GM12891 (cell line): ENCODE measurements around the gene NPSR1. TPM values are rescaled to one million over a fixed set of nuclear protein-coding genes. Genes with fewer than 3 reads are reported as not detected.
"Not testable (repeated sequence)": the region's sequence is repeated elsewhere in the genome, so short reads cannot be mapped to it uniquely, and the experiment has no call there.

Experiments
- DNase-seq: peaks from one replicate; pipeline ENCODE4 v3.0.0; 2011; ENCODE audit warnings: low spot score; ENCODE audit not compliant: insufficient read length
- FAIRE-seq: peaks from 2 replicates; lab custom pipeline; 2011; peaks lifted over from hg19 to GRCh38; lab: Jason Lieb, UNC
- PAX5 ChIP-seq: IDR thresholded peaks from 2 replicates; pipeline ENCODE4 v1.6.1; 2011; ENCODE audit warnings: low read length, moderate library complexity, mild to moderate bottlenecking; ENCODE audit not compliant: insufficient read depth, severe bottlenecking
- POLR2A ChIP-seq: IDR thresholded peaks from 2 replicates; pipeline ENCODE4 v1.6.1; 2011; ENCODE audit warnings: low read depth, low read length, control low read depth
- POLR2AphosphoS5 ChIP-seq: IDR thresholded peaks from 2 replicates; pipeline ENCODE4 v1.6.1; 2011; ENCODE audit warnings: low read depth, low read length, control low read depth
- POU2F2 ChIP-seq: IDR thresholded peaks from 2 replicates; pipeline ENCODE4 v1.6.1; 2011; ENCODE audit warnings: low read depth, mild to moderate bottlenecking, control low read depth, low read length, moderate library complexity
- SPI1 ChIP-seq: IDR thresholded peaks from 2 replicates; pipeline ENCODE4 v1.6.1; 2011; ENCODE audit warnings: low read depth, low read length, control low read depth
- TAF1 ChIP-seq: IDR thresholded peaks from 2 replicates; pipeline ENCODE4 v1.6.1; 2011; ENCODE audit warnings: low read depth, low read length, control low read depth
- polyA plus RNA-seq: library from polyadenylated mRNA; unstranded; fragments of >200 nt; gene quantifications from one replicate; pipeline ENCODE4 v1.2.1, GENCODE V29; 2012; ENCODE audit warnings: low read depth, missing spikeins, inconsistent platforms; ENCODE audit not compliant: missing spikeins

NPSR1 gene
- polyA plus RNA-seq = not detected

GRCh38 chr7:34657632-34658268 lies at the start of gene NPSR1:
TSS of gene NPSR1 (plus strand) at chr7:34658218. CDS start at chr7:34658413, 195 bp downstream.
- FAIRE-seq = no peak
- TF ChIP-seq POLR2A (no peak), TAF1 (no peak), POLR2AphosphoS5 (no peak), PAX5 (no peak)
- DNase-seq = no peak

- DNase-seq = no peak
- TF ChIP-seq POU2F2 (no peak), POLR2AphosphoS5 (no peak)
- FAIRE-seq = no peak
Observed at GRCh38 chr7:34612661-34613060, 45.4 kb upstream of the NPSR1 start.

- FAIRE-seq = no peak
- no peak for DNase-seq
- TF ChIP-seq SPI1 = no peak
- no peak for TF ChIP-seq TAF1
- TF ChIP-seq PAX5 = no peak
- no peak for TF ChIP-seq POU2F2
- no peak for TF ChIP-seq POLR2A
- no peak for TF ChIP-seq POLR2AphosphoS5
Observed at GRCh38 chr7:34620425-34620824, 37.6 kb upstream of the NPSR1 start.

- TF ChIP-seq TAF1 (no peak), PAX5 (no peak), SPI1 (no peak), POLR2A (no peak), POU2F2 (no peak), POLR2AphosphoS5 (no peak)
- FAIRE-seq (no peak), DNase-seq (no peak)
Observed at GRCh38 chr7:34622182-34622581, 35.8 kb upstream of the NPSR1 start.

GRCh38 chr7:34622771-34623250 lies 35.2 kb upstream of the NPSR1 start:
- no peak for TF ChIP-seq TAF1
- TF ChIP-seq POLR2AphosphoS5 = no peak
- TF ChIP-seq SPI1 = no peak
- TF ChIP-seq POLR2A = no peak
- TF ChIP-seq POU2F2 = no peak
- TF ChIP-seq PAX5 = no peak
- DNase-seq = no peak
- no peak for FAIRE-seq

- FAIRE-seq, DNase-seq: not testable (repeated sequence)
Observed at GRCh38 chr7:34628618-34629017, 29.4 kb upstream of the NPSR1 start.

GRCh38 chr7:34652809-34653208 lies 5.2 kb upstream of the NPSR1 start:
- TF ChIP-seq POU2F2 (no peak), TAF1 (no peak), POLR2A (no peak), POLR2AphosphoS5 (no peak), SPI1 (no peak), PAX5 (no peak)
- FAIRE-seq (no peak), DNase-seq (no peak)

- TF ChIP-seq POLR2A (no peak), POLR2AphosphoS5 (no peak), TAF1 (no peak), POU2F2 (no peak), PAX5 (no peak), SPI1 (no peak)
- DNase-seq (no peak), FAIRE-seq (no peak)
Observed at GRCh38 chr7:34653787-34654186, 4.2 kb upstream of the NPSR1 start.

- no peak for TF ChIP-seq POU2F2
- TF ChIP-seq PAX5 = no peak
- TF ChIP-seq SPI1 = no peak
- no peak for TF ChIP-seq POLR2A
- TF ChIP-seq TAF1 = no peak
- TF ChIP-seq POLR2AphosphoS5 = no peak
- FAIRE-seq (no peak), DNase-seq (no peak)
Observed at GRCh38 chr7:34655384-34655783, 2.6 kb upstream of the NPSR1 start.

- FAIRE-seq (no peak), DNase-seq (no peak)
- TF ChIP-seq TAF1 (no peak), POU2F2 (no peak), POLR2A (no peak), POLR2AphosphoS5 (no peak), SPI1 (no peak), PAX5 (no peak)
Observed at GRCh38 chr7:34656041-34656440, 2.0 kb upstream of the NPSR1 start.
